ENCODE data around the gene EHMT1.

GRCh38 chr9:137758067-137758466 is 139.3 kb downstream of the EHMT1 start:
- TF ChIP-seq CTCF (IDR thresholded peaks at IDR 0.05; ENCODE audit: insufficient read depth, low read length) (no peak), POLR2AphosphoS5 (IDR thresholded peaks at IDR 0.05; ENCODE audit: low read depth) (no peak), GABPA (IDR thresholded peaks at IDR 0.05; ENCODE audit: low read depth) (no peak), REST (IDR thresholded peaks at IDR 0.05; ENCODE audit: insufficient replicate concordance, low read depth) (no peak)
